GM12878 (cell line): Measurements from ENCODE around the gene RAB35. TPM values are rescaled to one million over a fixed set of nuclear protein-coding genes. Genes with fewer than 3 reads are reported as not detected.

Experiments
- ATAC-seq: fragments of 200-7000 bp; cut with Tn5 transposase; 3 replicates; pipeline ENCODE4 v1.9.1; 2020; ENCODE audit warnings: mild to moderate bottlenecking, moderate library complexity
- BruUV-seq: library from RNA; stranded (reverse); fragments of 400-500 nt; replicated peaks from 2 replicates; lab custom pipeline; 2021; lab: Mats Ljungman, UMichigan
- CTCF ChIA-PET: fragments of 300-600 bp; sonication (Branson Sonifier 250); formaldehyde crosslinking; extraction: SDS; loops from one replicate; lab custom pipeline; 2021; ENCODE audit warnings: inconsistent platforms; lab: Yijun Ruan, JAX
- POLR2A ChIA-PET: fragments of 350-600 bp; formaldehyde crosslinking; extraction: SDS; loops from one replicate; lab custom pipeline; 2021; ENCODE audit warnings: inconsistent platforms; lab: Charles Lee
- RAD21 ChIA-PET: fragments of 300-600 bp; sonication (Branson Sonifier 250); formaldehyde crosslinking; loops from one replicate; lab custom pipeline; 2023; ENCODE audit warnings: antibody characterized with exemption; ENCODE audit not compliant: unreplicated experiment; lab: Charles Lee
- SMC1A ChIA-PET: fragments of 300-600 bp; sonication (Branson Sonifier 250); formaldehyde crosslinking; loops from one replicate; lab custom pipeline; 2023; ENCODE audit not compliant: unreplicated experiment, uncharacterized antibody; lab: Charles Lee
- DNase-seq: peaks from one replicate; pipeline ENCODE4 v3.0.0-alpha.2; 2011; ENCODE audit warnings: low read depth, low spot score
- FAIRE-seq: peaks from 3 replicates; lab custom pipeline; 2011; peaks lifted over from hg19 to GRCh38; lab: Jason Lieb, UNC
- H2AFZ ChIP-seq: 2 replicates; pipeline ENCODE4 v1.6.0; 2011; ENCODE audit warnings: low read depth, low read length, control low read depth; ENCODE audit not compliant: control insufficient read depth
- H3K27ac ChIP-seq: 2 replicates; pipeline ENCODE4 v1.5.1; 2011; ENCODE audit warnings: control low read depth; ENCODE audit not compliant: control insufficient read depth, insufficient read depth
- H3K27me3 ChIP-seq, 2 experiments: replicated peaks in 1 of 2; 2 replicates each; pipeline versions ENCODE4 v1.6.0 to v1.6.1; 2011; ENCODE audit warnings: low read length in 1 of 2; ENCODE audit not compliant: control insufficient read depth in 2 of 2, insufficient read depth in 2 of 2
- H3K36me3 ChIP-seq, 2 experiments: 2 replicates each; pipeline ENCODE4 v1.5.1; 2011; ENCODE audit warnings: low read length in 1 of 2; ENCODE audit not compliant: control insufficient read depth in 2 of 2, insufficient read depth in 2 of 2
- H3K4me1 ChIP-seq: 2 replicates; pipeline ENCODE4 v1.6.1; 2011; ENCODE audit warnings: mild to moderate bottlenecking, low read length, moderate library complexity, mixed read lengths; ENCODE audit not compliant: control insufficient read depth, insufficient read depth
- H3K4me2 ChIP-seq: 2 replicates; pipeline ENCODE4 v1.6.0; 2011; ENCODE audit warnings: control low read depth; ENCODE audit not compliant: control insufficient read depth, insufficient read depth
- H3K4me3 ChIP-seq: fragments of 200-600 bp; sonication (generic); 2 replicates; pipeline ENCODE4 v1.5.1; 2016
- H3K79me2 ChIP-seq: 2 replicates; pipeline ENCODE4 v1.6.0; 2011; ENCODE audit warnings: low read length; ENCODE audit not compliant: control insufficient read depth, insufficient read depth
- H3K9ac ChIP-seq: 2 replicates; pipeline ENCODE4 v1.8.0; 2011; ENCODE audit warnings: low read length, control low read depth, mixed read lengths; ENCODE audit not compliant: control insufficient read depth, insufficient read depth
- H3K9me3 ChIP-seq: replicated peaks from 3 replicates; pipeline ENCODE4 v1.5.1; 2011; ENCODE audit warnings: mild to moderate bottlenecking, low read length; ENCODE audit not compliant: control insufficient read depth, insufficient read depth
- H4K20me1 ChIP-seq: 2 replicates; pipeline ENCODE4 v1.6.0; 2011; ENCODE audit not compliant: control insufficient read depth, insufficient read depth
- BHLHE40 ChIP-seq, 2 experiments: fragments of 450-650 bp in 1 of 2; IDR thresholded peaks; 2 replicates each; pipeline ENCODE4 v1.6.1; 2011 to 2017; ENCODE audit warnings: low read depth in 2 of 2, borderline replicate concordance in 1 of 2, improper control_type of control experiment in 1 of 2, low read length in 1 of 2, mild to moderate bottlenecking in 1 of 2
- FOXK2 ChIP-seq: fragments of 450-650 bp; IDR thresholded peaks from 2 replicates; pipeline ENCODE4 v1.6.1; 2017; ENCODE audit warnings: mild to moderate bottlenecking, moderate library complexity
- FOXM1 ChIP-seq: IDR thresholded peaks from 2 replicates; pipeline ENCODE4 v1.6.1; 2012; ENCODE audit warnings: low read depth, mild to moderate bottlenecking, inconsistent platforms, low read length, moderate library complexity
- IKZF2 ChIP-seq, 2 experiments: fragments of 450-650 bp; IDR thresholded peaks; 2 replicates each; pipeline ENCODE4 v1.6.1; 2017; ENCODE audit warnings: mild to moderate bottlenecking in 2 of 2, moderate library complexity in 2 of 2
- JUNB ChIP-seq: IDR thresholded peaks from 2 replicates; pipeline ENCODE4 v1.6.1; 2016; ENCODE audit warnings: antibody characterized with exemption, mild to moderate bottlenecking
- MLLT1 ChIP-seq: fragments of 450-650 bp; IDR thresholded peaks from 2 replicates; pipeline ENCODE4 v1.6.1; 2016; ENCODE audit warnings: mild to moderate bottlenecking
- MTA2 ChIP-seq: fragments of 450-650 bp; IDR thresholded peaks from 2 replicates; pipeline ENCODE4 v1.6.1; 2016; ENCODE audit warnings: low read depth, mild to moderate bottlenecking, moderate library complexity
- MTA3 ChIP-seq: IDR thresholded peaks from 2 replicates; pipeline ENCODE4 v1.6.1; 2012; ENCODE audit warnings: low read length, inconsistent platforms, borderline replicate concordance
- MXI1 ChIP-seq: fragments of 150-350 bp; IDR thresholded peaks from 2 replicates; pipeline ENCODE4 v1.6.1; 2011; ENCODE audit warnings: low read depth, mild to moderate bottlenecking, inconsistent platforms, low read length, improper control_type of control experiment
- MYB ChIP-seq: fragments of 150-350 bp; IDR thresholded peaks from 2 replicates; pipeline ENCODE4 v1.6.1; 2014; ENCODE audit warnings: mild to moderate bottlenecking, low read depth, low read length, borderline replicate concordance
- NR2F1 ChIP-seq: fragments of 450-650 bp; conservative IDR thresholded peaks from 2 replicates; pipeline ENCODE4 v1.6.1; 2017; ENCODE audit warnings: mild to moderate bottlenecking
- PRDM15 ChIP-seq: fragments of 450-650 bp; formaldehyde crosslinking; IDR thresholded peaks from 2 replicates; pipeline ENCODE4 v1.4.0; 2020; ENCODE audit warnings: mild to moderate bottlenecking, moderate library complexity
- RB1 ChIP-seq: fragments of 450-650 bp; formaldehyde crosslinking; IDR thresholded peaks from 2 replicates; pipeline ENCODE4 v1.6.1; 2017; ENCODE audit warnings: mild to moderate bottlenecking, borderline replicate concordance
- RCOR1 ChIP-seq: conservative IDR thresholded peaks from 2 replicates; pipeline ENCODE4 v1.6.1; 2012; ENCODE audit warnings: low read depth, low read length, improper control_type of control experiment
- RUNX3 ChIP-seq: IDR thresholded peaks from 2 replicates; pipeline ENCODE4 v1.6.1; 2012; ENCODE audit warnings: low read length, inconsistent platforms
- TBL1XR1 ChIP-seq: IDR thresholded peaks from 2 replicates; pipeline ENCODE4 v1.6.1; 2012; ENCODE audit warnings: low read depth, low read length, improper control_type of control experiment
- WGBS: methylation state at CpG from one replicate; pipeline ENCODE4 v1.1.6; 2016; ENCODE audit warnings: low lambda C conversion rate; ENCODE audit not compliant: insufficient replicate concordance, insufficient coverage; ENCODE audit errors: missing lambda C conversion rate; 5-methylcytosine and 5-hydroxymethylcytosine counted together
- in situ Hi-C: fragments of 300-500 bp; cut with MboI; formaldehyde crosslinking; loops from 9 replicates; pipeline ENCODE4 v1.14.3; 2018; ENCODE audit warnings: mixed read lengths
- intact Hi-C: fragments of 100-400 bp; cut with micrococcal nuclease; formaldehyde crosslinking; loops from one replicate; pipeline ENCODE4 v1.14.2; 2022; ENCODE audit not compliant: unreplicated experiment
- polyA plus RNA-seq, 11 experiments: library from polyadenylated mRNA; depleted of rRNA in 4 of 11; unstranded in 6 of 11; stranded (reverse) in 5 of 11; fragments of >200 nt; fragmentation: Nextera tagmentation in 4 of 11; fragmentation: Illumina TruSeq in 1 of 11; extraction: Ambion mirVana in 4 of 11; extraction: Trizol in 1 of 11; gene quantifications; 1 replicate in 1 of 11; 2 replicates in 10 of 11; pipeline versions ENCODE4 v1.2.1 to v1.2.3, GENCODE V29; 2011 to 2016; ENCODE audit warnings: inconsistent platforms in 2 of 11, missing spikeins in 2 of 11, low read depth in 1 of 11
- total RNA-seq, 4 experiments: library from RNA; depleted of rRNA in 3 of 4; stranded (reverse); fragments of >200 nt in 3 of 4; fragmentation: Illumina TruSeq in 1 of 4; extraction: Trizol in 1 of 4; gene quantifications; 2 replicates each; pipeline versions ENCODE4 v1.2.1 to v1.2.3, GENCODE V29; 2013 to 2021
- TF ChIP-seq, protein P1 (sequence below): fragments of 150-350 bp; IDR thresholded peaks from 2 replicates; pipeline ENCODE4 v1.6.1; 2014; ENCODE audit warnings: mild to moderate bottlenecking, low read depth, low read length

Gene RAB35
- total and polyA plus RNA-seq, 10 of the 15 experiments (the other 5 are each of a cell fraction or from before 2014, with no cell fraction given) = 0.76 to 99.2 (median 43.8) TPM

DNA sequence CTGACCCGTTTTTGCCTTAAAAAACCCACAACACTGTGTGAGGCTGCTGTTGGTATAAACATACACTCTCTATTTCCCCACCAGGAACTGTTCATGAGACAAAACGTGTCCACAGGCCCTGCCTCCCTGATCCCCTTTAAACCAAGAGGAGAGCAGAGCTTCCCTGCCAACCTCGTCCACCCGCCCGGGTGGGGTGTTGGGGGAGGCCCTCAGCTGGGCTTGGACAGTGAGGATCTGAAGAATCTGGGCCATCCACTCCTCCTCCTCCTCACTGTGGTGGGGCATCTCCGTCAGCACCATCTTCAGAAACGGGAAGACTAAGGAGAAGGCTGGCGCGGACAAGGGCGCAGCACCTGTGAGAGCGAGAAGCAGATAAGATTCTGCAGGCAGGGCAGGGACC, 41.1 kb upstream of the RAB35 start:
- in situ Hi-C loops = no loop called here
- RAD21 ChIA-PET = no interaction called here
- TF ChIP-seq MTA3 = no peak
- TF ChIP-seq, protein P1, sequence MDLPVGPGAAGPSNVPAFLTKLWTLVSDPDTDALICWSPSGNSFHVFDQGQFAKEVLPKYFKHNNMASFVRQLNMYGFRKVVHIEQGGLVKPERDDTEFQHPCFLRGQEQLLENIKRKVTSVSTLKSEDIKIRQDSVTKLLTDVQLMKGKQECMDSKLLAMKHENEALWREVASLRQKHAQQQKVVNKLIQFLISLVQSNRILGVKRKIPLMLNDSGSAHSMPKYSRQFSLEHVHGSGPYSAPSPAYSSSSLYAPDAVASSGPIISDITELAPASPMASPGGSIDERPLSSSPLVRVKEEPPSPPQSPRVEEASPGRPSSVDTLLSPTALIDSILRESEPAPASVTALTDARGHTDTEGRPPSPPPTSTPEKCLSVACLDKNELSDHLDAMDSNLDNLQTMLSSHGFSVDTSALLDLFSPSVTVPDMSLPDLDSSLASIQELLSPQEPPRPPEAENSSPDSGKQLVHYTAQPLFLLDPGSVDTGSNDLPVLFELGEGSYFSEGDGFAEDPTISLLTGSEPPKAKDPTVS = no peak
- no peak for TF ChIP-seq IKZF2 (IDR thresholded peaks at IDR 0.05)
- TF ChIP-seq FOXK2 = no peak
- TF ChIP-seq PRDM15 (CRISPR knock-in tag) = no peak
- no peak for TF ChIP-seq RUNX3
- TF ChIP-seq FOXM1 = no peak
- TF ChIP-seq MXI1 = no peak
- TF ChIP-seq MYB = no peak
- TF ChIP-seq NR2F1 = no peak
- no peak for TF ChIP-seq JUNB
- no peak for TF ChIP-seq BHLHE40 (IDR thresholded peaks at IDR 0.05; ENCODE audit: borderline replicate concordance in 1 of 2, low read depth in 2 of 2, low read length in 1 of 2)
- no peak for TF ChIP-seq MTA2
- no peak for TF ChIP-seq TBL1XR1
- TF ChIP-seq MLLT1 = no peak
- no peak for TF ChIP-seq RB1
- no peak for TF ChIP-seq RCOR1
- H4K20me1 ChIP-seq = no peaks in the 10 kb centered on the region
- peaks cover 46 to 71% of the 10 kb centered on the region in 2 experiments for H3K36me3 ChIP-seq
- intact Hi-C loops = no loop called here
- no peaks in the 10 kb centered on the region for H3K27me3 ChIP-seq
- no peak for FAIRE-seq
- no peak overlapping the region for H2AFZ ChIP-seq
- SMC1A ChIA-PET = interaction anchor here (1.6 kb wide), 1 partner anchor 25 kb away, joined by 4 read pairs; no protein-coding TSS in a partner anchor
- no peak for ATAC-seq
- no peak overlapping the region for H3K27ac ChIP-seq
- WGBS = 86% methylated on average over 11 of the region's 11 CpGs
- no peak overlapping the region for H3K4me2 ChIP-seq
- BruUV-seq = no TSS peak
- POLR2A ChIA-PET = no interaction called here
- H3K9ac ChIP-seq = no peak overlapping the region
- no peaks in the 10 kb centered on the region for H3K9me3 ChIP-seq
- DNase-seq = no peak
- CTCF ChIA-PET = no interaction called here
- H3K4me1 ChIP-seq = peaks cover 4% of the 10 kb centered on the region
- no peak overlapping the region for H3K4me3 ChIP-seq
- no peaks in the 10 kb centered on the region for H3K79me2 ChIP-seq
